A673 (cell line): ENCODE measurements around the gene KLHL30. TPM values are rescaled to one million over a fixed set of nuclear protein-coding genes. Genes with fewer than 3 reads are reported as not detected.

Experiments
- BruUV-seq: library from RNA; stranded (reverse); fragments of 400-500 nt; replicated peaks from 2 replicates; lab custom pipeline; 2021; lab: Mats Ljungman, UMichigan
- CTCF ChIA-PET: fragments of 300-600 bp; sonication (Branson Sonifier 250); formaldehyde crosslinking; loops from one replicate; lab custom pipeline; 2022; ENCODE audit warnings: antibody characterized with exemption; lab: Charles Lee
- POLR2A ChIA-PET: fragments of 300-600 bp; sonication (Branson Sonifier 250); formaldehyde crosslinking; loops from one replicate; lab custom pipeline; 2022; ENCODE audit warnings: antibody characterized with exemption; ENCODE audit not compliant: low non-redundant PET; lab: Charles Lee
- DNase-seq: peaks from one replicate; pipeline ENCODE4 v3.0.0-alpha.2; 2015; ENCODE audit warnings: low spot score
- H3K27ac ChIP-seq: fragments of 200-600 bp; sonication (generic); 2 replicates; pipeline ENCODE4 v1.5.1; 2016; ENCODE audit warnings: mixed run types, low read depth, mild to moderate bottlenecking, mixed read lengths, antibody characterized with exemption, low read length; ENCODE audit not compliant: poor library complexity, severe bottlenecking
- H3K27me3 ChIP-seq: fragments of 200-600 bp; sonication (generic); replicated peaks from 2 replicates; pipeline ENCODE4 v1.6.1; 2017; ENCODE audit warnings: mixed run types, low read depth, mild to moderate bottlenecking, mixed read lengths, antibody characterized with exemption, low read length; ENCODE audit not compliant: insufficient read depth, poor library complexity
- H3K36me3 ChIP-seq: fragments of 200-600 bp; sonication (generic); 2 replicates; pipeline ENCODE4 v1.6.1; 2016; ENCODE audit warnings: mixed run types, mild to moderate bottlenecking, mixed read lengths, antibody characterized with exemption, low read length; ENCODE audit not compliant: insufficient read depth, poor library complexity, severe bottlenecking
- H3K4me1 ChIP-seq: fragments of 200-600 bp; sonication (generic); 2 replicates; pipeline ENCODE4 v1.6.1; 2017; ENCODE audit warnings: mixed run types, mild to moderate bottlenecking, mixed read lengths, antibody characterized with exemption, low read length; ENCODE audit not compliant: insufficient read depth, poor library complexity, severe bottlenecking
- H3K4me3 ChIP-seq: fragments of 200-600 bp; sonication (generic); 2 replicates; pipeline ENCODE4 v1.5.1; 2016; ENCODE audit warnings: low read depth, mixed run types, mild to moderate bottlenecking, mixed read lengths, low read length; ENCODE audit not compliant: poor library complexity, severe bottlenecking
- H3K9me3 ChIP-seq: fragments of 200-600 bp; sonication (generic); 2 replicates; pipeline ENCODE4 v1.6.1; 2016; ENCODE audit warnings: mixed run types, low read depth, mild to moderate bottlenecking, mixed read lengths, antibody characterized with exemption, low read length; ENCODE audit not compliant: poor library complexity, severe bottlenecking
- EZH2 ChIP-seq: fragments of 200-600 bp; sonication (generic); IDR thresholded peaks from 2 replicates; pipeline ENCODE4 v1.6.1; 2017; ENCODE audit warnings: borderline replicate concordance, low read depth, mild to moderate bottlenecking, mixed read lengths, antibody characterized with exemption, low read length; ENCODE audit not compliant: poor library complexity, severe bottlenecking
- intact Hi-C: fragments of 100-400 bp; cut with micrococcal nuclease; formaldehyde crosslinking; loops from one replicate; pipeline ENCODE4 v1.10.0; 2022; ENCODE audit not compliant: unreplicated experiment
- total RNA-seq: library from RNA; stranded (reverse); gene quantifications from 2 replicates; pipeline ENCODE4 v1.2.3, GENCODE V29; 2021
- TF ChIP-seq, protein P1 (sequence below): fragments of 300-800, 200-600 bp; sonication (generic); conservative IDR thresholded peaks from 2 replicates; pipeline ENCODE4 v1.5.1; 2017; ENCODE audit warnings: low read depth, mild to moderate bottlenecking, antibody characterized with exemption, low read length, moderate library complexity, mixed read lengths

The KLHL30 gene
- total RNA-seq, 1 experiment from 2014 or later = not detected

DNA sequence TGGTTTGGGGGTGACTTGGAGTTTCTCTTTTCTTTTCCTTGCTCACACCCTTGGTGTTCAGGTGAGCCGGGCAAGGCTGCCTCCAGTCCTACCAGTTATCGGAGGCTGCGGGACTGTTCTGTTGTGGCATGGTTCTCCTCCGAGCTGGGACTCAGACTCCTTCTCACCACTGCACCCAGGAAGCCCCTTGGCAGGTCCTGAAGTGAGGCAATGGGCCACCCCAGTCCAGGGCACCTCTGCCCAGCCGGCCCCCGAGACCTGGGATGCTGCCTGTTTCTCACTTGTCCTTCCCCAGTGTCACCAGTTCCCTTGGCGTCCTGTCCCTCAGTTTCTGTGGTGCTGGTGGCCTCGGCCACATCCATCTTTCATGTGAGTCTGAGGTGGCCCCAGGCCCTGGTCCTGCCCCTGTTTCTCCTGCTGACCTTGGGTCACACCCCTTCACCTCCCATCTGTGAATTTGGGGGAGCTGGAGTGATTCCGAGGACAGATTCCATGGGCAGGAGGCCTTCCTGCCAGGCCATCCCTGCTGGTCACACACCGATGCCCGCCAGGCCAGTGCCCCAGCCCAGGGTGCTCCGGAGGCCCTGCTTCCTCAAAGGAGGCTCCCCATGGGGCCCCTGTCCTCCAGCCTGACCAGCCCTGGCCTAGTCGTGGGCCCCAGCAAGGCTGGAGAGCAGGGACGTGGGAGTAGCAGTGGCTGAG is 6.6 kb upstream of the KLHL30 start:
- H3K4me3 ChIP-seq = no peak overlapping the region
- no peak for DNase-seq
- no peaks in the 10 kb centered on the region for H3K4me1 ChIP-seq
- H3K36me3 ChIP-seq = no peaks in the 10 kb centered on the region
- no peaks in the 10 kb centered on the region for H3K27me3 ChIP-seq
- ChIA-PET CTCF (no interaction called here), POLR2A (no interaction called here)
- H3K27ac ChIP-seq = no peak overlapping the region
- no peaks in the 10 kb centered on the region for H3K9me3 ChIP-seq
- no TSS peak for BruUV-seq
- intact Hi-C loops = no loop called here
- TF ChIP-seq, protein P1, sequence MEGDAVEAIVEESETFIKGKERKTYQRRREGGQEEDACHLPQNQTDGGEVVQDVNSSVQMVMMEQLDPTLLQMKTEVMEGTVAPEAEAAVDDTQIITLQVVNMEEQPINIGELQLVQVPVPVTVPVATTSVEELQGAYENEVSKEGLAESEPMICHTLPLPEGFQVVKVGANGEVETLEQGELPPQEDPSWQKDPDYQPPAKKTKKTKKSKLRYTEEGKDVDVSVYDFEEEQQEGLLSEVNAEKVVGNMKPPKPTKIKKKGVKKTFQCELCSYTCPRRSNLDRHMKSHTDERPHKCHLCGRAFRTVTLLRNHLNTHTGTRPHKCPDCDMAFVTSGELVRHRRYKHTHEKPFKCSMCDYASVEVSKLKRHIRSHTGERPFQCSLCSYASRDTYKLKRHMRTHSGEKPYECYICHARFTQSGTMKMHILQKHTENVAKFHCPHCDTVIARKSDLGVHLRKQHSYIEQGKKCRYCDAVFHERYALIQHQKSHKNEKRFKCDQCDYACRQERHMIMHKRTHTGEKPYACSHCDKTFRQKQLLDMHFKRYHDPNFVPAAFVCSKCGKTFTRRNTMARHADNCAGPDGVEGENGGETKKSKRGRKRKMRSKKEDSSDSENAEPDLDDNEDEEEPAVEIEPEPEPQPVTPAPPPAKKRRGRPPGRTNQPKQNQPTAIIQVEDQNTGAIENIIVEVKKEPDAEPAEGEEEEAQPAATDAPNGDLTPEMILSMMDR = no peak
- no peak for TF ChIP-seq EZH2

- CTCF ChIA-PET = no interaction called here
- BruUV-seq = no TSS peak
Measured at GRCh38 chr2:238132463-238133450, 5.7 kb upstream of the KLHL30 start.

More at GRCh38 chr2:238132463-238133450, 5.7 kb upstream of the KLHL30 start:
- intact Hi-C loops = no loop called here
- H3K27ac ChIP-seq = no peak overlapping the region
- TF ChIP-seq, protein P1 = no peak
- TF ChIP-seq EZH2 = no peak
- H3K36me3 ChIP-seq = no peaks in the 10 kb centered on the region
- no peak overlapping the region for H3K4me3 ChIP-seq
- POLR2A ChIA-PET = no interaction called here
- no peaks in the 10 kb centered on the region for H3K9me3 ChIP-seq
- no peaks in the 10 kb centered on the region for H3K27me3 ChIP-seq
- no peaks in the 10 kb centered on the region for H3K4me1 ChIP-seq
- no peak for DNase-seq
